H9 (cell line): ENCODE results near the gene EHBP1. TPM values are rescaled to one million over a fixed set of nuclear protein-coding genes. Genes with fewer than 3 reads are reported as not detected.
A peak's percentile ranks its signal among the peaks of the same experiment; 100 is the strongest.

Experiments
- DNase-seq: peaks from one replicate; pipeline ENCODE4 v3.0.0-alpha.2; 2017
- H2AFZ ChIP-seq: one replicate; pipeline ENCODE4 v1.6.1; 2013; ENCODE audit warnings: mild to moderate bottlenecking, low read length, control low read depth, moderate library complexity
- H2AK5ac ChIP-seq: 2 replicates; pipeline ENCODE4 v1.6.1; 2013; ENCODE audit warnings: low read length, control low read depth, mixed read lengths; ENCODE audit not compliant: insufficient read length
- H2BK120ac ChIP-seq: one replicate; pipeline ENCODE4 v1.6.1; 2013; ENCODE audit warnings: low read depth, mild to moderate bottlenecking, low read length, control low read depth, inconsistent platforms; ENCODE audit not compliant: poor library complexity, severe bottlenecking
- H2BK12ac ChIP-seq: 2 replicates; pipeline ENCODE4 v1.6.1; 2013; ENCODE audit warnings: low read length, control low read depth, mixed read lengths, low read depth; ENCODE audit not compliant: insufficient read length
- H2BK15ac ChIP-seq: 2 replicates; pipeline ENCODE4 v1.6.1; 2013; ENCODE audit warnings: low read depth, low read length, control low read depth
- H2BK20ac ChIP-seq: one replicate; pipeline ENCODE4 v1.6.1; 2013; ENCODE audit warnings: low read depth, mild to moderate bottlenecking, low read length, control low read depth, inconsistent platforms; ENCODE audit not compliant: poor library complexity, severe bottlenecking
- H2BK5ac ChIP-seq: 2 replicates; pipeline ENCODE4 v1.6.1; 2013; ENCODE audit warnings: low read length, control low read depth, mixed read lengths; ENCODE audit not compliant: insufficient read length
- H3K14ac ChIP-seq: 2 replicates; pipeline ENCODE4 v1.6.1; 2013; ENCODE audit warnings: low read length, control low read depth; ENCODE audit not compliant: insufficient read depth
- H3K18ac ChIP-seq: 2 replicates; pipeline ENCODE4 v1.6.1; 2013; ENCODE audit warnings: low read depth, mild to moderate bottlenecking, mixed read lengths, low read length, control low read depth; ENCODE audit not compliant: insufficient read length
- H3K23ac ChIP-seq: 2 replicates; pipeline ENCODE4 v1.6.1; 2013; ENCODE audit warnings: low read length, control low read depth, mixed read lengths, low read depth; ENCODE audit not compliant: insufficient read length
- H3K23me2 ChIP-seq: 2 replicates; pipeline ENCODE4 v1.6.1; 2013; ENCODE audit warnings: low read depth, mild to moderate bottlenecking, mixed read lengths, low read length, control low read depth; ENCODE audit not compliant: insufficient read length, poor library complexity, severe bottlenecking
- H3K27ac ChIP-seq: 2 replicates; pipeline ENCODE4 v1.5.1; 2013; ENCODE audit warnings: low read length, control low read depth, mixed read lengths, low read depth; ENCODE audit not compliant: insufficient read length
- H3K27me3 ChIP-seq: 2 replicates; pipeline ENCODE4 v1.6.1; 2013; ENCODE audit warnings: low read length, control low read depth, inconsistent platforms; ENCODE audit not compliant: insufficient read depth
- H3K4ac ChIP-seq: 2 replicates; pipeline ENCODE4 v1.6.1; 2013; ENCODE audit warnings: low read depth, mild to moderate bottlenecking, control low read depth, inconsistent platforms, low read length, moderate library complexity
- H3K4me1 ChIP-seq: 2 replicates; pipeline ENCODE4 v1.6.1; 2013; ENCODE audit warnings: low read length, control low read depth, inconsistent platforms; ENCODE audit not compliant: insufficient read depth
- H3K4me2 ChIP-seq: 2 replicates; pipeline ENCODE4 v1.6.1; 2013; ENCODE audit warnings: low read length, control low read depth, mixed read lengths; ENCODE audit not compliant: insufficient read length, insufficient read depth
- H3K56ac ChIP-seq: 2 replicates; pipeline ENCODE4 v1.6.1; 2013; ENCODE audit warnings: low read depth, mild to moderate bottlenecking, mixed read lengths, low read length, control low read depth; ENCODE audit not compliant: insufficient read length
- H3K79me1 ChIP-seq: 2 replicates; pipeline ENCODE4 v1.6.1; 2013; ENCODE audit warnings: low read depth, mild to moderate bottlenecking, moderate library complexity, low read length, control low read depth, inconsistent platforms; ENCODE audit not compliant: insufficient read depth, poor library complexity, severe bottlenecking
- H3K79me2 ChIP-seq: 2 replicates; pipeline ENCODE4 v1.6.1; 2013; ENCODE audit warnings: low read length, control low read depth, inconsistent platforms; ENCODE audit not compliant: insufficient read depth
- H3K9ac ChIP-seq: 2 replicates; pipeline ENCODE4 v1.6.1; 2013; ENCODE audit warnings: low read length, control low read depth, mixed read lengths; ENCODE audit not compliant: insufficient read length; ENCODE audit errors: extremely low read depth
- H3K9me3 ChIP-seq: one replicate; pipeline ENCODE4 v1.6.1; 2013; ENCODE audit warnings: low read depth, low read length, inconsistent platforms; ENCODE audit not compliant: control insufficient read depth
- H3T11ph ChIP-seq: one replicate; pipeline ENCODE4 v1.6.1; 2013; ENCODE audit warnings: mild to moderate bottlenecking, low read length, control low read depth, inconsistent platforms
- H4K20me1 ChIP-seq: one replicate; pipeline ENCODE4 v1.6.1; 2013; ENCODE audit not compliant: control insufficient read depth, insufficient read length, insufficient read depth
- H4K5ac ChIP-seq: 2 replicates; pipeline ENCODE4 v1.6.1; 2013; ENCODE audit warnings: low read depth, mild to moderate bottlenecking, mixed read lengths, low read length, control low read depth; ENCODE audit not compliant: insufficient read length
- H4K8ac ChIP-seq: replicated peaks from 2 replicates; pipeline ENCODE4 v1.6.1; 2013; ENCODE audit warnings: low read length, control low read depth, mixed read lengths, low read depth; ENCODE audit not compliant: insufficient read length
- H4K91ac ChIP-seq: 2 replicates; pipeline ENCODE4 v1.6.1; 2013; ENCODE audit warnings: low read depth, mild to moderate bottlenecking, moderate library complexity, mixed read lengths, low read length, control low read depth; ENCODE audit not compliant: insufficient read length
- H3K27ac Mint-ChIP-seq, 3 experiments: 2 replicates in 2 of 3; 3 replicates in 1 of 3; pipeline ENCODE4 v1.8.0; 2020 to 2021; ENCODE audit warnings: mixed read lengths in 3 of 3, mild to moderate bottlenecking in 1 of 3, moderate library complexity in 1 of 3
- H3K27me3 Mint-ChIP-seq: 2 replicates; pipeline ENCODE4 v1.8.0; 2021; ENCODE audit warnings: low read depth, mild to moderate bottlenecking, moderate library complexity, mixed read lengths
- H3K36me3 Mint-ChIP-seq, 3 experiments: 2 replicates in 2 of 3; 3 replicates in 1 of 3; pipeline ENCODE4 v1.8.0; 2020 to 2021; ENCODE audit warnings: low read depth in 3 of 3, mixed read lengths in 3 of 3; ENCODE audit not compliant: insufficient read depth in 1 of 3
- H3K4me1 Mint-ChIP-seq, 2 experiments: 2 replicates each; pipeline ENCODE4 v1.8.0; 2020; ENCODE audit warnings: mixed read lengths in 2 of 2
- H3K4me3 Mint-ChIP-seq, 2 experiments: 2 replicates in 1 of 2; 3 replicates in 1 of 2; pipeline ENCODE4 v1.8.0; 2020 to 2021; ENCODE audit warnings: mild to moderate bottlenecking in 2 of 2, mixed read lengths in 2 of 2, moderate library complexity in 1 of 2
- H3K9me3 Mint-ChIP-seq, 2 experiments: 2 replicates in 1 of 2; 3 replicates in 1 of 2; pipeline ENCODE4 v1.8.0; 2020; ENCODE audit warnings: mild to moderate bottlenecking in 2 of 2, mixed read lengths in 2 of 2, moderate library complexity in 1 of 2
- WGBS: extraction: QIAGEN DNeasy Blood & Tissue Kit; methylation state at CpG from one replicate; pipeline ENCODE4 v1.1.7; 2013; ENCODE audit warnings: missing lambda C conversion rate, low lambda C conversion rate, mixed read lengths; ENCODE audit not compliant: insufficient read length; ENCODE audit errors: extremely low coverage; 5-methylcytosine and 5-hydroxymethylcytosine counted together
- total RNA-seq: library from RNA; stranded (reverse); gene quantifications from 2 replicates; pipeline ENCODE4 v1.2.1, GENCODE V29; 2021
- TF ChIP-seq, protein P1 (sequence below): fragments of 200-600 bp; sonication (generic); conservative IDR thresholded peaks from 3 replicates; pipeline ENCODE4 v1.8.0; 2021; ENCODE audit warnings: antibody characterized with exemption, mild to moderate bottlenecking

Gene EHBP1
- total RNA-seq, 1 experiment from 2014 or later = 35.6 TPM

DNA sequence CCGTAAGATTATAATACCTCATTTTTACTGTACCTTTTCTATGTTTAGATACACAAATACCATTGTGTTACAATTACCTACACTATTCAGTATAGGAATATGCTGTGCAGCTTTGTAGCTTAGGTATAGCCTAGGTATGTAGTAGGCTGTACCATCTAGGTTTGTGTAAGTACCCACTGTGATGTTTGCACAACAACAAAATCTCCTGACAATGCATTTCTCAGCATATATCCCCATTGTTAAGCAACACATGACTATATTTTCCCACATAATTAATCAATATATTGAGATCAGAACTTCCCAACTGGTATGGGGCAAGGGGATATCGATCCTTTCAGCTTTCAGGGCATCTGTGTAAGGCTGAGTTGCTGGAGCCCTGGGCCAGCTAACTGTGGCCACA is 238.8 kb downstream of the EHBP1 start:
- no peaks in the 10 kb centered on the region for H3K36me3 Mint-ChIP-seq

More for the DNA sequence above, 238.8 kb downstream of the EHBP1 start:
- H2BK15ac ChIP-seq = no peak overlapping the region
- H2BK120ac ChIP-seq = no peak overlapping the region
- H2BK20ac ChIP-seq = no peak overlapping the region
- Mint-ChIP-seq H3K4me1 (no peaks in the 10 kb centered on the region), H3K27me3 (no peaks in the 10 kb centered on the region), H3K4me3 (no peak overlapping the region), H3K27ac (peak overlapping the region in 1 of 3 experiments; percentile 72; a peak in 1 of 7 replicates), H3K9me3 (no peaks in the 10 kb centered on the region)
- no peak overlapping the region for H3K9ac ChIP-seq
- no peak for DNase-seq
- H3T11ph ChIP-seq = no peak overlapping the region
- no peaks in the 10 kb centered on the region for H4K20me1 ChIP-seq
- H3K27me3 ChIP-seq = no peaks in the 10 kb centered on the region
- H3K4me2 ChIP-seq = no peak overlapping the region
- H3K23ac ChIP-seq = no peak overlapping the region
- H3K9me3 ChIP-seq = no peaks in the 10 kb centered on the region
- no peak overlapping the region for H3K14ac ChIP-seq
- H3K4ac ChIP-seq = no peak overlapping the region
- no peak overlapping the region for H4K91ac ChIP-seq
- TF ChIP-seq, protein P1, sequence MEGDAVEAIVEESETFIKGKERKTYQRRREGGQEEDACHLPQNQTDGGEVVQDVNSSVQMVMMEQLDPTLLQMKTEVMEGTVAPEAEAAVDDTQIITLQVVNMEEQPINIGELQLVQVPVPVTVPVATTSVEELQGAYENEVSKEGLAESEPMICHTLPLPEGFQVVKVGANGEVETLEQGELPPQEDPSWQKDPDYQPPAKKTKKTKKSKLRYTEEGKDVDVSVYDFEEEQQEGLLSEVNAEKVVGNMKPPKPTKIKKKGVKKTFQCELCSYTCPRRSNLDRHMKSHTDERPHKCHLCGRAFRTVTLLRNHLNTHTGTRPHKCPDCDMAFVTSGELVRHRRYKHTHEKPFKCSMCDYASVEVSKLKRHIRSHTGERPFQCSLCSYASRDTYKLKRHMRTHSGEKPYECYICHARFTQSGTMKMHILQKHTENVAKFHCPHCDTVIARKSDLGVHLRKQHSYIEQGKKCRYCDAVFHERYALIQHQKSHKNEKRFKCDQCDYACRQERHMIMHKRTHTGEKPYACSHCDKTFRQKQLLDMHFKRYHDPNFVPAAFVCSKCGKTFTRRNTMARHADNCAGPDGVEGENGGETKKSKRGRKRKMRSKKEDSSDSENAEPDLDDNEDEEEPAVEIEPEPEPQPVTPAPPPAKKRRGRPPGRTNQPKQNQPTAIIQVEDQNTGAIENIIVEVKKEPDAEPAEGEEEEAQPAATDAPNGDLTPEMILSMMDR = no peak
- H3K4me1 ChIP-seq = no peaks in the 10 kb centered on the region
- no peak overlapping the region for H2BK12ac ChIP-seq
- H3K79me1 ChIP-seq = no peaks in the 10 kb centered on the region
- H4K5ac ChIP-seq = no peak overlapping the region
- H3K79me2 ChIP-seq = no peaks in the 10 kb centered on the region
- no peak overlapping the region for H3K18ac ChIP-seq
- H3K27ac ChIP-seq = no peak overlapping the region
- H2AK5ac ChIP-seq = no peak overlapping the region
- WGBS = no CpG with 5 or more reads among the region's 2 CpGs
- no peaks in the 10 kb centered on the region for H3K23me2 ChIP-seq
- H2BK5ac ChIP-seq = no peak overlapping the region
- no peak overlapping the region for H2AFZ ChIP-seq
- no peak overlapping the region for H3K56ac ChIP-seq
- H4K8ac ChIP-seq = no peak overlapping the region
